DND-41 (cell line): ENCODE results near the gene RHBDD1.

Experiments used
- CTCF ChIP-seq: IDR thresholded peaks from 2 replicates; pipeline ENCODE4 v1.5.1; 2012; ENCODE audit warnings: borderline replicate concordance, low read length, moderate library complexity, mild to moderate bottlenecking; ENCODE audit not compliant: poor library complexity, severe bottlenecking; ENCODE audit errors: extremely low read depth
- EZH2 ChIP-seq: IDR thresholded peaks from 3 replicates; pipeline ENCODE4 v1.6.1; 2012; ENCODE audit warnings: borderline replicate concordance, low read depth, mild to moderate bottlenecking, moderate library complexity, low read length, inconsistent platforms; ENCODE audit not compliant: severe bottlenecking

DNA sequence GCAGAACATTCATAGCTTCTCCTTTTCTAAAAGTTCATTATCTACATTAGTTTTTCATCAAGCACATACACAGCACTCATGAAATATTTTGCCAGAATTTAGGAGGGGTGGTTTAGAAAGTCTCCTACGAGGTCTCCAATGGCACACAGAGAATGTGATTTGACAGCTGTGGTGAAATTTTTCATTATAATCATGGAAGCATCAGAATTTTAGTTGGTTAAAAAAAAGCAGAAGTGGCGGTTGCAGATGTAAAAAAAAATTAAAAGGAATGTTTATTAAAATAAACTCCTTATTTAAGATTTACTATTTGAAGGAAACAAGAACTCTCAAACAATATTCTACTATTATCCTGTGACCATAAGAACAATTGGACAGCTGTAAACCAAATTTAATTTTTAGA lies 10.8 kb upstream of the RHBDD1 start:
- TF ChIP-seq EZH2 = no peak
- no peak for TF ChIP-seq CTCF
